H1 (cell line): Measurements from ENCODE around the gene SOX12. TPM values are rescaled to one million over a fixed set of nuclear protein-coding genes. Genes with fewer than 3 reads are reported as not detected.

ENCODE experiments used
- CTCF ChIA-PET: fragments of 300-600 bp; sonication (Branson Sonifier 250); formaldehyde crosslinking; loops from one replicate; lab custom pipeline; 2021; ENCODE audit not compliant: partially characterized antibody; lab: Charles Lee
- POLR2A ChIA-PET: fragments of 300-600 bp; sonication (Branson Sonifier 250); formaldehyde crosslinking; loops from one replicate; lab custom pipeline; 2021; ENCODE audit warnings: inconsistent platforms; ENCODE audit not compliant: partially characterized antibody; lab: Charles Lee
- DNase-seq, 2 experiments: peaks; one replicate each; pipeline versions ENCODE4 v3.0.0 to v3.0.0-alpha.2; 2010 to 2022; ENCODE audit warnings: low spot score in 2 of 2, low read depth in 1 of 2, mixed read lengths in 1 of 2
- FAIRE-seq: peaks from 2 replicates; lab custom pipeline; 2011; peaks lifted over from hg19 to GRCh38; lab: Jason Lieb, UNC
- H2AFZ ChIP-seq: 2 replicates; pipeline ENCODE4 v1.8.1; 2012; ENCODE audit warnings: low read length, inconsistent platforms
- H2AK5ac ChIP-seq: 2 replicates; pipeline ENCODE4 v1.6.1; 2013; ENCODE audit warnings: low read depth, low read length
- H2BK120ac ChIP-seq: replicated peaks from 2 replicates; pipeline ENCODE3; 2013; ENCODE audit warnings: low read depth, low read length, inconsistent platforms
- H2BK12ac ChIP-seq: 2 replicates; pipeline ENCODE4 v1.6.1; 2013; ENCODE audit warnings: low read depth, low read length
- H2BK15ac ChIP-seq: 2 replicates; pipeline ENCODE4 v1.6.1; 2013; ENCODE audit warnings: low read length
- H2BK20ac ChIP-seq: 2 replicates; pipeline ENCODE4 v1.6.1; 2013; ENCODE audit warnings: low read length
- H2BK5ac ChIP-seq: 2 replicates; pipeline ENCODE4 v1.6.1; 2013; ENCODE audit warnings: low read depth, low read length
- H3K14ac ChIP-seq: 2 replicates; pipeline ENCODE4 v1.6.1; 2013; ENCODE audit warnings: inconsistent platforms; ENCODE audit not compliant: insufficient read length
- H3K18ac ChIP-seq: 2 replicates; pipeline ENCODE4 v1.6.1; 2013; ENCODE audit warnings: low read length; ENCODE audit errors: extremely low read depth
- H3K23ac ChIP-seq: 2 replicates; pipeline ENCODE4 v1.6.1; 2013; ENCODE audit warnings: inconsistent platforms; ENCODE audit not compliant: insufficient read length
- H3K23me2 ChIP-seq: 2 replicates; pipeline ENCODE4 v1.6.1; 2013; ENCODE audit warnings: low read depth, low read length
- H3K27ac ChIP-seq: 2 replicates; pipeline ENCODE4 v1.6.1; 2011; ENCODE audit warnings: low read depth, low read length, inconsistent platforms
- H3K27me3 ChIP-seq, 4 experiments: replicated peaks in 1 of 4; 1 replicate in 1 of 4; 2 replicates in 3 of 4; pipeline versions ENCODE4 v1.6.1 to v1.8.1; 2011 to 2013; ENCODE audit warnings: low read length in 3 of 4, mild to moderate bottlenecking in 3 of 4, inconsistent platforms in 2 of 4, mixed read lengths in 2 of 4, moderate library complexity in 1 of 4; ENCODE audit not compliant: control insufficient read depth in 3 of 4, insufficient read depth in 3 of 4; ENCODE audit errors: extremely low read depth in 1 of 4
- H3K36me3 ChIP-seq, 4 experiments: 2 replicates each; pipeline versions ENCODE4 v1.6.1 to v1.8.1; 2011 to 2013; ENCODE audit warnings: mild to moderate bottlenecking in 4 of 4, low read length in 3 of 4, moderate library complexity in 2 of 4, control low read depth in 1 of 4, inconsistent platforms in 1 of 4; ENCODE audit not compliant: insufficient read depth in 4 of 4, control insufficient read depth in 2 of 4
- H3K4ac ChIP-seq: replicated peaks from 2 replicates; pipeline ENCODE3; 2013; ENCODE audit warnings: low read length, low read depth, mixed read lengths, inconsistent platforms; ENCODE audit not compliant: insufficient read length
- H3K4me1 ChIP-seq, 4 experiments: replicated peaks in 1 of 4; 1 replicate in 1 of 4; 2 replicates in 3 of 4; pipeline versions ENCODE4 v1.6.1 to v1.8.1; 2011 to 2013; ENCODE audit warnings: low read length in 3 of 4, inconsistent platforms in 2 of 4, mixed read lengths in 1 of 4; ENCODE audit not compliant: insufficient read depth in 4 of 4, control insufficient read depth in 3 of 4
- H3K4me2 ChIP-seq, 2 experiments: 2 replicates each; pipeline versions ENCODE4 v1.6.1 to v1.8.1; 2011 to 2013; ENCODE audit warnings: low read depth in 2 of 2, low read length in 2 of 2, control low read depth in 1 of 2, inconsistent platforms in 1 of 2, mild to moderate bottlenecking in 1 of 2; ENCODE audit not compliant: insufficient read depth in 1 of 2
- H3K4me3 ChIP-seq, 4 experiments: fragments of 200-600, 300-600 bp in 1 of 4; sonication (generic), shearing (Covaris generic), sonication (Bioruptor Twin) in 1 of 4; 2 replicates each; pipeline versions ENCODE4 v1.5.1 to v1.8.1; 2011 to 2016; ENCODE audit warnings: low read length in 4 of 4, low read depth in 3 of 4, control low read depth in 2 of 4, inconsistent platforms in 2 of 4, mild to moderate bottlenecking in 2 of 4, mixed read lengths in 1 of 4, moderate library complexity in 1 of 4; ENCODE audit not compliant: insufficient read depth in 2 of 4; ENCODE audit errors: extremely low read depth in 1 of 4
- H3K56ac ChIP-seq: replicated peaks from 2 replicates; pipeline ENCODE3; 2013; ENCODE audit warnings: low read depth, mild to moderate bottlenecking, mixed read lengths, low read length, inconsistent platforms; ENCODE audit not compliant: insufficient read length
- H3K79me1 ChIP-seq: 2 replicates; pipeline ENCODE4 v1.6.1; 2013; ENCODE audit warnings: low read depth, low read length, control low read depth
- H3K79me2 ChIP-seq, 2 experiments: 2 replicates each; pipeline versions ENCODE4 v1.6.1 to v1.8.1; 2012 to 2013; ENCODE audit warnings: low read length in 2 of 2, mild to moderate bottlenecking in 2 of 2, inconsistent platforms in 1 of 2; ENCODE audit not compliant: insufficient read depth in 2 of 2, control insufficient read depth in 1 of 2
- H3K9ac ChIP-seq, 4 experiments: replicated peaks in 1 of 4; 1 replicate in 1 of 4; 2 replicates in 3 of 4; pipeline versions ENCODE4 v1.6.1 to v1.8.1; 2011 to 2013; ENCODE audit warnings: low read depth in 3 of 4, low read length in 3 of 4, control low read depth in 2 of 4, mild to moderate bottlenecking in 2 of 4, moderate library complexity in 2 of 4, inconsistent platforms in 1 of 4; ENCODE audit errors: extremely low read depth in 1 of 4
- H3K9me3 ChIP-seq, 2 experiments: 2 replicates each; pipeline versions ENCODE4 v1.6.1 to v1.8.1; 2012 to 2013; ENCODE audit warnings: mild to moderate bottlenecking in 2 of 2, moderate library complexity in 2 of 2, control low read depth in 1 of 2, inconsistent platforms in 1 of 2, low read depth in 1 of 2, low read length in 1 of 2, mixed read lengths in 1 of 2; ENCODE audit not compliant: insufficient read depth in 2 of 2
- H4K20me1 ChIP-seq, 2 experiments: replicated peaks in 1 of 2; 2 replicates each; pipeline versions ENCODE3 to v1.8.1; 2011 to 2013; ENCODE audit warnings: inconsistent platforms in 2 of 2, low read length in 2 of 2, mild to moderate bottlenecking in 1 of 2; ENCODE audit not compliant: insufficient read depth in 2 of 2, control insufficient read depth in 1 of 2
- H4K5ac ChIP-seq: 2 replicates; pipeline ENCODE4 v1.6.1; 2013; ENCODE audit warnings: low read length, low read depth, mixed read lengths, inconsistent platforms; ENCODE audit not compliant: insufficient read length
- H4K8ac ChIP-seq: 2 replicates; pipeline ENCODE4 v1.8.0; 2013; ENCODE audit warnings: mild to moderate bottlenecking, moderate library complexity, low read length, inconsistent platforms; ENCODE audit not compliant: insufficient read depth; ENCODE audit errors: extremely low read depth
- H4K91ac ChIP-seq: replicated peaks from 2 replicates; pipeline ENCODE3; 2013; ENCODE audit warnings: low read length, mixed read lengths, inconsistent platforms; ENCODE audit not compliant: insufficient read length
- CHD2 ChIP-seq: IDR thresholded peaks from 2 replicates; pipeline ENCODE4 v1.6.1; 2012; ENCODE audit warnings: low read length, improper control_type of control experiment
- CTBP2 ChIP-seq: IDR thresholded peaks from 2 replicates; pipeline ENCODE4 v1.7.0; 2011; ENCODE audit warnings: borderline replicate concordance, mild to moderate bottlenecking, moderate library complexity, mixed read lengths, low read length; ENCODE audit not compliant: insufficient read depth, insufficient read length
- CTCF ChIP-seq, 3 experiments: IDR thresholded peaks; 1 replicate in 2 of 3; 2 replicates in 1 of 3; pipeline versions ENCODE4 v1.5.1 to v1.6.1; 2011; ENCODE audit warnings: low read length in 3 of 3, mild to moderate bottlenecking in 3 of 3, inconsistent platforms in 2 of 3, low read depth in 1 of 3, moderate library complexity in 1 of 3; ENCODE audit not compliant: insufficient read depth in 1 of 3; ENCODE audit errors: control extremely low read depth in 1 of 3
- FOSL1 ChIP-seq: IDR thresholded peaks from 2 replicates; pipeline ENCODE4 v1.6.1; 2011; ENCODE audit warnings: mild to moderate bottlenecking, low read depth, low read length, moderate library complexity; ENCODE audit not compliant: insufficient read depth
- POLR2AphosphoS5 ChIP-seq: IDR thresholded peaks from 2 replicates; pipeline ENCODE4 v1.6.1; 2011; ENCODE audit warnings: low read depth, low read length
- SIN3A ChIP-seq, 2 experiments: IDR thresholded peaks in 1 of 2; conservative IDR thresholded peaks in 1 of 2; 2 replicates each; pipeline ENCODE4 v1.6.1; 2011 to 2012; ENCODE audit warnings: low read length in 2 of 2, improper control_type of control experiment in 1 of 2, low read depth in 1 of 2, mild to moderate bottlenecking in 1 of 2
- USF2 ChIP-seq: IDR thresholded peaks from 2 replicates; pipeline ENCODE4 v1.6.1; 2011; ENCODE audit warnings: low read length, improper control_type of control experiment
- WGBS, 2 experiments: shearing (Covaris generic) in 1 of 2; methylation state at CpG; one replicate each; pipeline versions ENCODE4 v1.1.6 to v1.1.7; 2013 to 2015; ENCODE audit warnings: low lambda C conversion rate in 2 of 2, mixed read lengths in 2 of 2, inconsistent platforms in 1 of 2, low coverage in 1 of 2, missing lambda C conversion rate in 1 of 2; ENCODE audit not compliant: insufficient replicate concordance in 2 of 2, insufficient coverage in 1 of 2, insufficient read length in 1 of 2; ENCODE audit errors: extremely low coverage in 1 of 2, missing lambda C conversion rate in 1 of 2; 5-methylcytosine and 5-hydroxymethylcytosine counted together
- polyA plus RNA-seq, 7 experiments: library from polyadenylated mRNA; depleted of rRNA in 3 of 7; stranded (reverse) in 5 of 7; unstranded in 2 of 7; fragments of >200 nt in 5 of 7; fragments of 200-250 nt in 2 of 7; gene quantifications; 1 replicate in 5 of 7; 2 replicates in 1 of 7; 4 replicates in 1 of 7; pipeline versions ENCODE4 v1.2.1 to v1.2.3, GENCODE V29; 2011 to 2013; ENCODE audit warnings: missing spikeins in 2 of 7, mixed read lengths in 2 of 7
- total RNA-seq: library from RNA; stranded (reverse); fragmentation: NEBNext Ultra II Directional; extraction: Animal tissue kit (Norgen Biotek cat#: 25700); gene quantifications from 2 replicates; pipeline ENCODE4 v1.2.1, GENCODE V29; 2021

SOX12 gene
- total and polyA plus RNA-seq, 2 of the 8 experiments (the other 6 are each of a cell fraction or from before 2014, with no cell fraction given), result 6.4 to 63.0 TPM

- Histone ChIP-seq H2BK5ac (no peak overlapping the region), H3K27ac (no peak overlapping the region), H3K27me3 (no peaks in the 10 kb centered on the region; a peak in 1 of 7 replicates), H3K79me1 (no peaks in the 10 kb centered on the region), H2BK120ac (no peak overlapping the region), H4K91ac (no peak overlapping the region), H3K23me2 (no peaks in the 10 kb centered on the region), H4K8ac (no peak overlapping the region), H2BK20ac (no peak overlapping the region), H4K5ac (no peak overlapping the region), H3K23ac (no peak overlapping the region), H3K4me1 (no peaks in the 10 kb centered on the region; a peak in 1 of 7 replicates), H3K18ac (no peak overlapping the region), H3K14ac (no peak overlapping the region), H2AK5ac (no peak overlapping the region), H3K79me2 (no peaks in the 10 kb centered on the region; a peak in 1 of 4 replicates), H3K36me3 (no peaks in the 10 kb centered on the region; a peak in 1 of 8 replicates), H3K56ac (no peak overlapping the region), H3K4me2 (no peak overlapping the region), H2BK12ac (no peak overlapping the region), H3K4ac (no peak overlapping the region), H2BK15ac (no peak overlapping the region), H2AFZ (no peak overlapping the region), H3K9ac (no peak overlapping the region), H3K4me3 (no peak overlapping the region), H3K9me3 (no peaks in the 10 kb centered on the region), H4K20me1 (no peaks in the 10 kb centered on the region)
- DNase-seq, result no peak
- POLR2A ChIA-PET, result interaction anchor here (0.7 to 14.7 kb wide), 5 partner anchors 10 to 77 kb away, joined by 3 to 172 read pairs (median 3); partner anchors contain the start of gene TRIB3
- TF ChIP-seq SIN3A (conservative IDR thresholded peaks at IDR 0.05 in 1 of 2, IDR thresholded peaks at IDR 0.05 in 1 of 2; ENCODE audit: low read depth in 1 of 2, low read length in 2 of 2) (no peak), CTCF (IDR thresholded peaks at IDR 0.05; ENCODE audit: control extremely low read depth in 1 of 3, insufficient read depth in 1 of 3, low read depth in 1 of 3, low read length in 3 of 3) (no peak), FOSL1 (no peak), CTBP2 (no peak), POLR2AphosphoS5 (no peak), CHD2 (no peak), USF2 (no peak)
- FAIRE-seq, result no peak
- CTCF ChIA-PET, result interaction anchor here (0.8 to 4.4 kb wide), 7 partner anchors 12 to 66 kb away, joined by 3 to 28 read pairs (median 5); partner anchors contain the start of gene NRSN2
- 83% methylated on average over 7 of the region's 7 CpGs; no CpG with 5 or more reads in 1 of the 2 experiments for WGBS, 2 experiments
Measured at GRCh38 chr20:366041-366718, 40.8 kb downstream of the SOX12 start.
